H1 (cell line): ENCODE data around the gene ASB3. TPM values are rescaled to one million over a fixed set of nuclear protein-coding genes. Genes with fewer than 3 reads are reported as not detected.

Source experiments
- CTCF ChIA-PET: fragments of 300-600 bp; sonication (Branson Sonifier 250); formaldehyde crosslinking; loops from one replicate; lab custom pipeline; 2021; ENCODE audit not compliant: partially characterized antibody; lab: Charles Lee
- POLR2A ChIA-PET: fragments of 300-600 bp; sonication (Branson Sonifier 250); formaldehyde crosslinking; loops from one replicate; lab custom pipeline; 2021; ENCODE audit warnings: inconsistent platforms; ENCODE audit not compliant: partially characterized antibody; lab: Charles Lee
- DNase-seq, 2 experiments: peaks; one replicate each; pipeline versions ENCODE4 v3.0.0 to v3.0.0-alpha.2; 2010 to 2022; ENCODE audit warnings: low spot score in 2 of 2, low read depth in 1 of 2, mixed read lengths in 1 of 2
- FAIRE-seq: peaks from 2 replicates; lab custom pipeline; 2011; peaks lifted over from hg19 to GRCh38; lab: Jason Lieb, UNC
- H2AFZ ChIP-seq: 2 replicates; pipeline ENCODE4 v1.8.1; 2012; ENCODE audit warnings: low read length, inconsistent platforms
- H2AK5ac ChIP-seq: 2 replicates; pipeline ENCODE4 v1.6.1; 2013; ENCODE audit warnings: low read depth, low read length
- H2BK120ac ChIP-seq: replicated peaks from 2 replicates; pipeline ENCODE3; 2013; ENCODE audit warnings: low read depth, low read length, inconsistent platforms
- H2BK12ac ChIP-seq: 2 replicates; pipeline ENCODE4 v1.6.1; 2013; ENCODE audit warnings: low read depth, low read length
- H2BK15ac ChIP-seq: 2 replicates; pipeline ENCODE4 v1.6.1; 2013; ENCODE audit warnings: low read length
- H2BK20ac ChIP-seq: 2 replicates; pipeline ENCODE4 v1.6.1; 2013; ENCODE audit warnings: low read length
- H2BK5ac ChIP-seq: 2 replicates; pipeline ENCODE4 v1.6.1; 2013; ENCODE audit warnings: low read depth, low read length
- H3K14ac ChIP-seq: 2 replicates; pipeline ENCODE4 v1.6.1; 2013; ENCODE audit warnings: inconsistent platforms; ENCODE audit not compliant: insufficient read length
- H3K18ac ChIP-seq: 2 replicates; pipeline ENCODE4 v1.6.1; 2013; ENCODE audit warnings: low read length; ENCODE audit errors: extremely low read depth
- H3K23ac ChIP-seq: 2 replicates; pipeline ENCODE4 v1.6.1; 2013; ENCODE audit warnings: inconsistent platforms; ENCODE audit not compliant: insufficient read length
- H3K23me2 ChIP-seq: 2 replicates; pipeline ENCODE4 v1.6.1; 2013; ENCODE audit warnings: low read depth, low read length
- H3K27ac ChIP-seq: 2 replicates; pipeline ENCODE4 v1.6.1; 2011; ENCODE audit warnings: low read depth, low read length, inconsistent platforms
- H3K27me3 ChIP-seq, 4 experiments: replicated peaks in 1 of 4; 1 replicate in 1 of 4; 2 replicates in 3 of 4; pipeline versions ENCODE4 v1.6.1 to v1.8.1; 2011 to 2013; ENCODE audit warnings: low read length in 3 of 4, mild to moderate bottlenecking in 3 of 4, inconsistent platforms in 2 of 4, mixed read lengths in 2 of 4, moderate library complexity in 1 of 4; ENCODE audit not compliant: control insufficient read depth in 3 of 4, insufficient read depth in 3 of 4; ENCODE audit errors: extremely low read depth in 1 of 4
- H3K36me3 ChIP-seq, 4 experiments: 2 replicates each; pipeline versions ENCODE4 v1.6.1 to v1.8.1; 2011 to 2013; ENCODE audit warnings: mild to moderate bottlenecking in 4 of 4, low read length in 3 of 4, moderate library complexity in 2 of 4, control low read depth in 1 of 4, inconsistent platforms in 1 of 4; ENCODE audit not compliant: insufficient read depth in 4 of 4, control insufficient read depth in 2 of 4
- H3K4ac ChIP-seq: replicated peaks from 2 replicates; pipeline ENCODE3; 2013; ENCODE audit warnings: low read length, low read depth, mixed read lengths, inconsistent platforms; ENCODE audit not compliant: insufficient read length
- H3K4me1 ChIP-seq, 4 experiments: replicated peaks in 1 of 4; 1 replicate in 1 of 4; 2 replicates in 3 of 4; pipeline versions ENCODE4 v1.6.1 to v1.8.1; 2011 to 2013; ENCODE audit warnings: low read length in 3 of 4, inconsistent platforms in 2 of 4, mixed read lengths in 1 of 4; ENCODE audit not compliant: insufficient read depth in 4 of 4, control insufficient read depth in 3 of 4
- H3K4me2 ChIP-seq, 2 experiments: 2 replicates each; pipeline versions ENCODE4 v1.6.1 to v1.8.1; 2011 to 2013; ENCODE audit warnings: low read depth in 2 of 2, low read length in 2 of 2, control low read depth in 1 of 2, inconsistent platforms in 1 of 2, mild to moderate bottlenecking in 1 of 2; ENCODE audit not compliant: insufficient read depth in 1 of 2
- H3K4me3 ChIP-seq, 4 experiments: fragments of 200-600, 300-600 bp in 1 of 4; sonication (generic), shearing (Covaris generic), sonication (Bioruptor Twin) in 1 of 4; 2 replicates each; pipeline versions ENCODE4 v1.5.1 to v1.8.1; 2011 to 2016; ENCODE audit warnings: low read length in 4 of 4, low read depth in 3 of 4, control low read depth in 2 of 4, inconsistent platforms in 2 of 4, mild to moderate bottlenecking in 2 of 4, mixed read lengths in 1 of 4, moderate library complexity in 1 of 4; ENCODE audit not compliant: insufficient read depth in 2 of 4; ENCODE audit errors: extremely low read depth in 1 of 4
- H3K56ac ChIP-seq: replicated peaks from 2 replicates; pipeline ENCODE3; 2013; ENCODE audit warnings: low read depth, mild to moderate bottlenecking, mixed read lengths, low read length, inconsistent platforms; ENCODE audit not compliant: insufficient read length
- H3K79me1 ChIP-seq: 2 replicates; pipeline ENCODE4 v1.6.1; 2013; ENCODE audit warnings: low read depth, low read length, control low read depth
- H3K79me2 ChIP-seq, 2 experiments: 2 replicates each; pipeline versions ENCODE4 v1.6.1 to v1.8.1; 2012 to 2013; ENCODE audit warnings: low read length in 2 of 2, mild to moderate bottlenecking in 2 of 2, inconsistent platforms in 1 of 2; ENCODE audit not compliant: insufficient read depth in 2 of 2, control insufficient read depth in 1 of 2
- H3K9ac ChIP-seq, 4 experiments: replicated peaks in 1 of 4; 1 replicate in 1 of 4; 2 replicates in 3 of 4; pipeline versions ENCODE4 v1.6.1 to v1.8.1; 2011 to 2013; ENCODE audit warnings: low read depth in 3 of 4, low read length in 3 of 4, control low read depth in 2 of 4, mild to moderate bottlenecking in 2 of 4, moderate library complexity in 2 of 4, inconsistent platforms in 1 of 4; ENCODE audit errors: extremely low read depth in 1 of 4
- H3K9me3 ChIP-seq, 2 experiments: 2 replicates each; pipeline versions ENCODE4 v1.6.1 to v1.8.1; 2012 to 2013; ENCODE audit warnings: mild to moderate bottlenecking in 2 of 2, moderate library complexity in 2 of 2, control low read depth in 1 of 2, inconsistent platforms in 1 of 2, low read depth in 1 of 2, low read length in 1 of 2, mixed read lengths in 1 of 2; ENCODE audit not compliant: insufficient read depth in 2 of 2
- H4K20me1 ChIP-seq, 2 experiments: replicated peaks in 1 of 2; 2 replicates each; pipeline versions ENCODE3 to v1.8.1; 2011 to 2013; ENCODE audit warnings: inconsistent platforms in 2 of 2, low read length in 2 of 2, mild to moderate bottlenecking in 1 of 2; ENCODE audit not compliant: insufficient read depth in 2 of 2, control insufficient read depth in 1 of 2
- H4K5ac ChIP-seq: 2 replicates; pipeline ENCODE4 v1.6.1; 2013; ENCODE audit warnings: low read length, low read depth, mixed read lengths, inconsistent platforms; ENCODE audit not compliant: insufficient read length
- H4K8ac ChIP-seq: 2 replicates; pipeline ENCODE4 v1.8.0; 2013; ENCODE audit warnings: mild to moderate bottlenecking, moderate library complexity, low read length, inconsistent platforms; ENCODE audit not compliant: insufficient read depth; ENCODE audit errors: extremely low read depth
- H4K91ac ChIP-seq: replicated peaks from 2 replicates; pipeline ENCODE3; 2013; ENCODE audit warnings: low read length, mixed read lengths, inconsistent platforms; ENCODE audit not compliant: insufficient read length
- CHD1 ChIP-seq: IDR thresholded peaks from 2 replicates; pipeline ENCODE4 v1.6.1; 2012; ENCODE audit warnings: low read depth, low read length, improper control_type of control experiment
- EP300 ChIP-seq, 2 experiments: IDR thresholded peaks; 1 replicate in 1 of 2; 2 replicates in 1 of 2; pipeline ENCODE4 v1.6.1; 2011 to 2012; ENCODE audit warnings: low read depth in 2 of 2, low read length in 2 of 2, mild to moderate bottlenecking in 2 of 2, borderline replicate concordance in 1 of 2, inconsistent platforms in 1 of 2, moderate library complexity in 1 of 2
- GTF2F1 ChIP-seq: IDR thresholded peaks from 2 replicates; pipeline ENCODE4 v1.6.1; 2012; ENCODE audit warnings: low read depth, low read length, improper control_type of control experiment, borderline replicate concordance
- JUND ChIP-seq: IDR thresholded peaks from 2 replicates; pipeline ENCODE4 v1.6.1; 2011; ENCODE audit warnings: mild to moderate bottlenecking, improper control_type of control experiment, low read length
- KDM1A ChIP-seq: fragments of 200-600, 300-600 bp; sonication (generic); IDR thresholded peaks from 2 replicates; pipeline ENCODE4 v1.7.1; 2016; ENCODE audit warnings: mild to moderate bottlenecking, low read length, borderline replicate concordance
- MAFK ChIP-seq: IDR thresholded peaks from 2 replicates; pipeline ENCODE4 v1.6.1; 2012; ENCODE audit warnings: low read depth, mild to moderate bottlenecking, improper control_type of control experiment, low read length
- MAX ChIP-seq: IDR thresholded peaks from 2 replicates; pipeline ENCODE4 v1.6.1; 2012; ENCODE audit warnings: inconsistent platforms
- POLR2AphosphoS5 ChIP-seq: IDR thresholded peaks from 2 replicates; pipeline ENCODE4 v1.6.1; 2011; ENCODE audit warnings: low read depth, low read length
- RBBP5 ChIP-seq: IDR thresholded peaks from 2 replicates; pipeline ENCODE4 v1.7.1; 2012; ENCODE audit warnings: low read depth, mild to moderate bottlenecking, inconsistent platforms, low read length, moderate library complexity, borderline replicate concordance
- SIX5 ChIP-seq: IDR thresholded peaks from 2 replicates; pipeline ENCODE4 v1.6.1; 2011; ENCODE audit warnings: mild to moderate bottlenecking, low read depth, low read length
- SUZ12 ChIP-seq: fragments of 200-600 bp; sonication (generic); IDR thresholded peaks from 2 replicates; pipeline ENCODE4 v1.6.1; 2012; ENCODE audit warnings: mild to moderate bottlenecking, inconsistent platforms, low read length, moderate library complexity, mixed read lengths
- TAF7 ChIP-seq: optimal IDR thresholded peaks from 2 replicates; pipeline ENCODE3; 2011; ENCODE audit warnings: low read depth, mild to moderate bottlenecking, inconsistent platforms, low read length, moderate library complexity, borderline replicate concordance
- TBP ChIP-seq: IDR thresholded peaks from 2 replicates; pipeline ENCODE4 v1.6.1; 2011; ENCODE audit warnings: low read depth, low read length, improper control_type of control experiment
- USF2 ChIP-seq: IDR thresholded peaks from 2 replicates; pipeline ENCODE4 v1.6.1; 2011; ENCODE audit warnings: low read length, improper control_type of control experiment
- WGBS, 2 experiments: shearing (Covaris generic) in 1 of 2; methylation state at CpG; one replicate each; pipeline versions ENCODE4 v1.1.6 to v1.1.7; 2013 to 2015; ENCODE audit warnings: low lambda C conversion rate in 2 of 2, mixed read lengths in 2 of 2, inconsistent platforms in 1 of 2, low coverage in 1 of 2, missing lambda C conversion rate in 1 of 2; ENCODE audit not compliant: insufficient replicate concordance in 2 of 2, insufficient coverage in 1 of 2, insufficient read length in 1 of 2; ENCODE audit errors: extremely low coverage in 1 of 2, missing lambda C conversion rate in 1 of 2; 5-methylcytosine and 5-hydroxymethylcytosine counted together
- polyA plus RNA-seq, 7 experiments: library from polyadenylated mRNA; depleted of rRNA in 3 of 7; stranded (reverse) in 5 of 7; unstranded in 2 of 7; fragments of >200 nt in 5 of 7; fragments of 200-250 nt in 2 of 7; gene quantifications; 1 replicate in 5 of 7; 2 replicates in 1 of 7; 4 replicates in 1 of 7; pipeline versions ENCODE4 v1.2.1 to v1.2.3, GENCODE V29; 2011 to 2013; ENCODE audit warnings: missing spikeins in 2 of 7, mixed read lengths in 2 of 7
- total RNA-seq: library from RNA; stranded (reverse); fragmentation: NEBNext Ultra II Directional; extraction: Animal tissue kit (Norgen Biotek cat#: 25700); gene quantifications from 2 replicates; pipeline ENCODE4 v1.2.1, GENCODE V29; 2021

The ASB3 gene
- total and polyA plus RNA-seq, 2 of the 8 experiments (the other 6 are each of a cell fraction or from before 2014, with no cell fraction given) = 22.6 to 25.4 TPM

GRCh38 chr2:53811601-53812000 lies 24.8 kb upstream of the ASB3 start:
- Histone ChIP-seq H2BK5ac (no peak overlapping the region), H3K79me1 (no peaks in the 10 kb centered on the region), H2AK5ac (no peak overlapping the region), H4K5ac (no peak overlapping the region), H2BK20ac (no peak overlapping the region), H3K14ac (no peak overlapping the region), H2BK15ac (no peak overlapping the region), H2AFZ (no peak overlapping the region), H3K27me3 (no peaks in the 10 kb centered on the region), H3K79me2 (no peaks in the 10 kb centered on the region), H3K4ac (no peak overlapping the region), H3K27ac (no peak overlapping the region), H2BK12ac (no peak overlapping the region), H3K9me3 (no peaks in the 10 kb centered on the region), H3K56ac (no peak overlapping the region), H3K4me3 (no peak overlapping the region), H4K91ac (no peak overlapping the region), H4K8ac (no peak overlapping the region), H3K18ac (no peak overlapping the region), H3K4me1 (no peaks in the 10 kb centered on the region), H2BK120ac (no peak overlapping the region), H4K20me1 (no peaks in the 10 kb centered on the region), H3K4me2 (no peak overlapping the region), H3K36me3 (peaks cover 6 to 47% (median 8%) of the 10 kb centered on the region in 4 experiments; a peak in 7 of 8 replicates), H3K9ac (no peak overlapping the region), H3K23ac (no peak overlapping the region), H3K23me2 (no peaks in the 10 kb centered on the region)
- ChIA-PET CTCF (no interaction called here), POLR2A (no interaction called here)
- no peak for DNase-seq
- FAIRE-seq = no peak
- WGBS, 2 experiments = 95% methylated on average over 3 of the region's 3 CpGs; no CpG with 5 or more reads in 1 of the 2 experiments
- no peak for TF ChIP-seq SUZ12
- no peak for TF ChIP-seq MAFK
- no peak for TF ChIP-seq TAF7
- TF ChIP-seq KDM1A = no peak
- no peak for TF ChIP-seq EP300 (IDR thresholded peaks at IDR 0.05; ENCODE audit: borderline replicate concordance in 1 of 2, low read depth in 2 of 2, low read length in 2 of 2)
- no peak for TF ChIP-seq RBBP5
- TF ChIP-seq POLR2AphosphoS5 = no peak
- TF ChIP-seq USF2 = no peak
- no peak for TF ChIP-seq SIX5
- TF ChIP-seq TBP = no peak
- TF ChIP-seq JUND = no peak
- TF ChIP-seq CHD1 = no peak
- TF ChIP-seq GTF2F1 = no peak
- no peak for TF ChIP-seq MAX
